HEK293T (cell line): ENCODE measurements around the gene DNAJC3.
A peak's percentile ranks its signal among the peaks of the same experiment; 100 is the strongest.
"Not testable (repeated sequence)": the region's sequence is repeated elsewhere in the genome, so short reads cannot be mapped to it uniquely, and the experiment has no call there.

Experiments
- CTCF ChIA-PET: fragments of 350-600 bp; formaldehyde crosslinking; extraction: SDS; loops from one replicate; lab custom pipeline; 2021; ENCODE audit warnings: antibody characterized with exemption, inconsistent platforms; lab: Yijun Ruan, JAX
- POLR2A ChIA-PET: fragments of 350-600 bp; formaldehyde crosslinking; extraction: SDS; loops from one replicate; lab custom pipeline; 2020; ENCODE audit warnings: antibody characterized with exemption, inconsistent platforms; lab: Yijun Ruan, JAX
- DNase-seq: peaks from one replicate; pipeline ENCODE4 v3.0.0; 2012; ENCODE audit warnings: mixed read lengths; ENCODE audit errors: extremely low spot score
- ARNT ChIP-seq: fragments of 450-650 bp; IDR thresholded peaks from 2 replicates; pipeline ENCODE4 v1.6.1; 2017; ENCODE audit warnings: mild to moderate bottlenecking
- BHLHE40 ChIP-seq: fragments of 450-650 bp; IDR thresholded peaks from 2 replicates; pipeline ENCODE4 v1.6.1; 2016; ENCODE audit warnings: mild to moderate bottlenecking, moderate library complexity, borderline replicate concordance
- CTBP1 ChIP-seq: fragments of 450-650 bp; IDR thresholded peaks from 2 replicates; pipeline ENCODE4 v1.6.1; 2016; ENCODE audit warnings: borderline replicate concordance
- ELF4 ChIP-seq: fragments of 450-650 bp; IDR thresholded peaks from 2 replicates; pipeline ENCODE4 v1.6.1; 2017; ENCODE audit warnings: antibody characterized with exemption
- FOXA1 ChIP-seq: fragments of 450-650 bp; IDR thresholded peaks from 2 replicates; pipeline ENCODE4 v1.6.1; 2016; ENCODE audit warnings: mild to moderate bottlenecking
- FOXK2 ChIP-seq: fragments of 450-650 bp; IDR thresholded peaks from 2 replicates; pipeline ENCODE4 v1.6.1; 2016; ENCODE audit warnings: mild to moderate bottlenecking
- FOXM1 ChIP-seq: fragments of 450-650 bp; IDR thresholded peaks from 2 replicates; pipeline ENCODE4 v1.6.1; 2017; ENCODE audit warnings: mild to moderate bottlenecking, borderline replicate concordance
- HDGF ChIP-seq: fragments of 450-650 bp; IDR thresholded peaks from 2 replicates; pipeline ENCODE4 v1.6.1; 2017; ENCODE audit warnings: antibody characterized with exemption, borderline replicate concordance
- L3MBTL2 ChIP-seq: fragments of 450-650 bp; conservative IDR thresholded peaks from 2 replicates; pipeline ENCODE4 v1.6.1; 2016; ENCODE audit warnings: mild to moderate bottlenecking
- LEF1 ChIP-seq: fragments of 450-650 bp; IDR thresholded peaks from 2 replicates; pipeline ENCODE4 v1.6.1; 2017; ENCODE audit warnings: mild to moderate bottlenecking, borderline replicate concordance
- NFRKB ChIP-seq: fragments of 450-650 bp; IDR thresholded peaks from 2 replicates; pipeline ENCODE4 v1.6.1; 2016; ENCODE audit warnings: mild to moderate bottlenecking, moderate library complexity
- PKNOX1 ChIP-seq: fragments of 450-650 bp; IDR thresholded peaks from 2 replicates; pipeline ENCODE4 v1.6.1; 2016
- SP1 ChIP-seq: fragments of 450-650 bp; IDR thresholded peaks from 2 replicates; pipeline ENCODE4 v1.6.1; 2017
- SUZ12 ChIP-seq: fragments of 450-650 bp; IDR thresholded peaks from 2 replicates; pipeline ENCODE4 v1.6.1; 2016; ENCODE audit warnings: mild to moderate bottlenecking
- TARDBP ChIP-seq: fragments of 450-650 bp; IDR thresholded peaks from 2 replicates; pipeline ENCODE4 v1.6.1; 2016
- ZNF384 ChIP-seq: fragments of 450-650 bp; IDR thresholded peaks from 2 replicates; pipeline ENCODE4 v1.6.1; 2016

Gene DNAJC3

GRCh38 chr13:95679722-95680121, 2.8 kb downstream of the DNAJC3 start:
- no peak for DNase-seq
- ChIA-PET CTCF (no interaction called here), POLR2A (no interaction called here)
- TF ChIP-seq CTBP1 (no peak), FOXM1 (no peak), HDGF (no peak), SP1 (no peak), PKNOX1 (no peak), L3MBTL2 (no peak), ZNF384 (no peak), BHLHE40 (no peak), LEF1 (no peak), NFRKB (no peak), TARDBP (no peak), SUZ12 (no peak), FOXK2 (no peak), ARNT (no peak), FOXA1 (no peak), ELF4 (no peak)

GRCh38 chr13:95684418-95684817, 7.5 kb downstream of the DNAJC3 start:
- no peak for DNase-seq
- ChIA-PET POLR2A (interaction anchor here (1.2 kb wide), 1 partner anchor 8 kb away, joined by 4 read pairs; no protein-coding TSS in a partner anchor), CTCF (no interaction called here)
- TF ChIP-seq ARNT = no peak
- no peak for TF ChIP-seq ELF4
- no peak for TF ChIP-seq PKNOX1
- no peak for TF ChIP-seq LEF1
- no peak for TF ChIP-seq CTBP1
- no peak for TF ChIP-seq L3MBTL2
- TF ChIP-seq ZNF384 = no peak

GRCh38 chr13:95684960-95685359, 8.0 kb downstream of the DNAJC3 start:
- POLR2A ChIA-PET = interaction anchor here (1.2 kb wide), 1 partner anchor 9 kb away, joined by 4 read pairs; no protein-coding TSS in a partner anchor
- DNase-seq, CTCF ChIA-PET: not testable (repeated sequence)

GRCh38 chr13:95689582-95689926, 12.6 kb downstream of the DNAJC3 start:
- POLR2A ChIA-PET = no interaction called here
- CTCF ChIA-PET = no interaction called here
- no peak for DNase-seq
- no peak for TF ChIP-seq FOXK2

- POLR2A ChIA-PET, DNase-seq, CTCF ChIA-PET: not testable (repeated sequence)
Measured at GRCh38 chr13:95690986-95691385, 14.0 kb downstream of the DNAJC3 start.

GRCh38 chr13:95697052-95697680, 20.2 kb downstream of the DNAJC3 start:
- ChIA-PET POLR2A (interaction anchor here (0.8 kb wide), 1 partner anchor 20 kb away, joined by 3 read pairs; the partner anchor contains the start of gene DNAJC3), CTCF (no interaction called here)
- TF ChIP-seq BHLHE40 (no peak), TARDBP (no peak), FOXA1 (no peak)
- DNase-seq = no peak

- TF ChIP-seq ZNF384 (no peak), PKNOX1 (no peak), LEF1 (no peak), SUZ12 (no peak), CTBP1 (no peak), HDGF (no peak), L3MBTL2 (no peak)
- ChIA-PET POLR2A (interaction anchor here (0.5 kb wide), 1 partner anchor 13 kb away, joined by 3 read pairs; no protein-coding TSS in a partner anchor), CTCF (interaction anchor here (0.7 kb wide), 1 partner anchor 21 kb away, joined by 3 read pairs; no protein-coding TSS in a partner anchor)
- peak; percentile 34 for DNase-seq
Measured at GRCh38 chr13:95698047-95698749, 21.3 kb downstream of the DNAJC3 start.
